GM18505 (cell line): Measurements from ENCODE around the gene WTAP.
"Not testable (repeated sequence)": the region's sequence is repeated elsewhere in the genome, so short reads cannot be mapped to it uniquely, and the experiment has no call there.

Experiments used
- ATAC-seq: cut with Tn5 transposase; IDR thresholded peaks from one replicate; pipeline ENCODE4 v1.9.1; 2021; ENCODE audit not compliant: unreplicated experiment
- POLR2A ChIP-seq: IDR thresholded peaks from 4 replicates; pipeline ENCODE4 v1.6.1; 2011; ENCODE audit warnings: borderline replicate concordance; ENCODE audit not compliant: insufficient read depth, insufficient read length; ENCODE audit errors: extremely low read depth

Gene WTAP

DNA sequence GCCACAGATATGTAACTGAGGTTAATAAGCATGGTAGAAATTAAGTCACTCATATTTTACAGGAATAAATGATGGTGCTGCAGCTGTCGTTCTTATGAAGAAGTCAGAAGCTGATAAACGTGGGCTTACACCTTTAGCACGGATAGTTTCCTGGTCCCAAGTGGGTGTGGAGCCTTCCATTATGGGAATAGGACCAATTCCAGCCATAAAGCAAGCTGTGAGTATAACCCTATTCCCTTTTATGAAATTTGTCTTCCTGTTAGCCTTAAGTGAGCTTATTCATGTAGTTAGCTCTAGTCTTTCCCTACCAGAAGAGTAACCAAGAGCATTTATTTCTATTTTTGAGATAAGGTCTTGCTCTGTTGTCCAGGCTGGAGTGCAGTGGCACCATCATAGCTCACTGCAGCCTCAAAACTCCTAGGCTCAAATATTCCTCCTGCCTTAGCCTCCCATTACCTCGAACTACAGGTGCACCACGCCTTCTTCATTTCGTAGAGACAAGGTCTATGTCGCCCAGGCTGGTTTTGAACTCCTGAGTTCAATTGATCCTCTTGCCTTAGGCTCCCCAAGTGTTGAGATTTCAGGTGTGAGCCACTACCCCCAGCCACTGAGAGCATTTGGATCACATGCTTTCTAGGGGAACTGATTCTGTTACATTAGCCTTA, 50.1 kb downstream of the WTAP start:
- TF ChIP-seq POLR2A, result no peak
- no peak for ATAC-seq

GRCh38 chr6:159778131-159778530, 50.8 kb downstream of the WTAP start:
- no peak for TF ChIP-seq POLR2A

DNA sequence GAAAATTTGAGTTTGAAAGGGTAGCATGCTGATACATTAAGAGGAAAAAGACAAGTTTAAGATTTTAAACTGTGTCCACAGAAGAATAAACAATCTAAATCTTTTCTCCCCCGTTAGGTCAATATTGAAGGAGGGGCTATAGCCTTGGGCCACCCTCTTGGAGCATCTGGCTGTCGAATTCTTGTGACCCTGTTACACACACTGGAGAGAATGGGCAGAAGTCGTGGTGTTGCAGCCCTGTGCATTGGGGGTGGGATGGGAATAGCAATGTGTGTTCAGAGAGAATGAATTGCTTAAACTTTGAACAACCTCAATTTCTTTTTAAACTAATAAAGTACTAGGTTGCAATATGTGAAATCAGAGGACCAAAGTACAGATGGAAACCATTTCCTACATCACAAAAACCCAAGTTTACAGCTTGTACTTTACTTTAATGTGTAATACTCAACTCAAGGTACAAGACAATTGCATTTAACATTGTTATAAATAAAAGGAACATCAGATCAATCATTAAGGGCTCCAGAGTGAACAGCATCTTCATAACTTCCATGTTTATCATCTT, 51.3 kb downstream of the WTAP start:
- ATAC-seq, result no peak

More at GRCh38 chr6:159778131-159778530, 50.8 kb downstream of the WTAP start:
- ATAC-seq, result no peak

DNA sequence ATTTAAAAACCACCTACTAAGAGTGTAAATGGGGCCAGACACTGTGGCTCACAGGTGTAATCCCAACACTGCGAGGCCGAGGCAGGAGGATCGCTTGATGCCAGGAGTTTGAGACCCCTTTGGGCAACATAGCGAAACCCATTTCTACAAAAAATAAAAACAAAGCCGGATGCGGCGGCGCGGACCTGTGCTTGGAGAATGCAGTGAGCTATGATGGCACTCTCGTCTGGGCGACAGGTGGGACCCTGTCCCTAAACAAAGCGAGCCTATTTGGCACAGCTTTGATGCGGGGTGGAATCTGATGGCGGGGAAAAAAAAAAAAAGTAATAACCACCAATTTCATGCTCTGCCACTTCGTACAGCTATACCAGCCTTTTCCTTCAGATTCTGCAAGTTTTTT, 61.0 kb downstream of the WTAP start:
- TF ChIP-seq POLR2A, result no peak
- ATAC-seq, result no peak

More for the DNA sequence above, 51.3 kb downstream of the WTAP start:
- TF ChIP-seq POLR2A, result no peak

GRCh38 chr6:159788753-159789376, 61.6 kb downstream of the WTAP start:
- ATAC-seq, result peak; percentile 4

DNA sequence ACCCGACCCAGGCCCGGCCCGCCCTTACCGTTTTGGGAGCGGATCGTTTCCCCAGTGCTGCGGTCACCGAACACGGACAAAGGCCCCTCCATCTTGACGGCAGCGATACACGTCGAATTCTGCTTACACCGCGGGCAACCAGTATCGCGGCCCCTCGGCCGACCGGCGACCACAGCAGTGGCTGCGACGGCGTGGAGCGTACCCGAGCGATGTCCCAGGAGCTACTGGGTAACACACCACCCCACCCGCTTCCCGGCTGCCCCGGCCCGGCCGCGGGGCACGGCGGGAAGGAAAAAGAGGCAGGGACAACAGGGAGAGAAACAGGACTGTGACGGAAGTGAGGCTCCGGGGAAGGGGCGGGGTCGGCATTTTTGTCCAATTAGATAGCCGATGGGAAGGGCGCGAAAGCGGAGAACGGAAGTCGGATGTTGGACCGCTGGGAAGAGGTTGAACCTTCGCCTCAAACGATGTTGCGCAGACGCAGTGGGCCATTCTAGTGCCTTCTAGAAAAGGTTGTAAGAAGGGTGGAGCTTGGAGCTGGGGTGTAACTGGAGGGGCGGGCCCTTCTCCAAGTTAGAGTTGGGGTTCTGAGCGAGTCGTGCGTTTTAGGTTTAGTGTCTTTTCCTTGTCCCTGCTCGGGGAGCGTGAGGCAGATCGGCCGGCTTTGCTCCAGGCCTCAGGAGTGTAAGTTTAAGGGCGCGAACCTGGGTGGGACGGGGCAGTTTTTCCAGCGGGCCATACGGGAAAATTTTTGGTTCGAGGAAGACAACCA, 62.3 kb downstream of the WTAP start, which contains the start of gene TCP1:
Gene TCP1 (minus strand): TSS at position 226 of the 772 bp plus-strand sequence. CDS start 134 bp downstream, at position 92.
- TF ChIP-seq POLR2A, result peak; percentile 96
- ATAC-seq, result peak; percentile 69

More at GRCh38 chr6:159788753-159789376, 61.6 kb downstream of the WTAP start:
- no peak for TF ChIP-seq POLR2A

GRCh38 chr6:159790149-159790955, 63.0 kb downstream of the WTAP start, which contains the start of gene MRPL18:
Gene MRPL18 (plus strand): TSS chr6:159790467. CDS start chr6:159790588, 121 bp downstream.
- peak; percentile 74 for TF ChIP-seq POLR2A
- ATAC-seq, result peak; percentile 79

GRCh38 chr6:159790956-159791598, 63.8 kb downstream of the WTAP start:
- TF ChIP-seq POLR2A, result no peak
- ATAC-seq, result no peak

DNA sequence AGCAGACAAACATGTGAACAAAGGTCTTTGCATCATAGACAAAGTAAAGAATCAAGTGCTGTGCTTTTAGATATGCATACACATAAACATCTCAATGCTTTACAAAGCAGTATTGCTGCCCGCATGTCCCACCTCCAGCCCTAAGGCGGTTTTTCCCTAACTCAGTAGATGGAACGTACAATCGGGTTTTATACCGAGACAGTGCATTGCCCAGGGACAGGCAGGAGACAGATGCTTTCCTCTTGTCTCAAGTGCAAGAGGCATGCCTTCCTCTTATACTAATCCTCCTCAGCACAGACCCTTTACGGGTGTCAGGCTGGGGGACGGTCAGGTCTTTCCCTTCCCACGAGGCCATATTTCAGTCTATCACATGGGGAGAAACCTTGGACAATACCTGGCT, 67.7 kb downstream of the WTAP start:
- not testable (repeated sequence) for ATAC-seq

- no peak for ATAC-seq
- TF ChIP-seq POLR2A, result no peak
Measured at GRCh38 chr6:159797554-159797953, 70.2 kb downstream of the WTAP start.

DNA sequence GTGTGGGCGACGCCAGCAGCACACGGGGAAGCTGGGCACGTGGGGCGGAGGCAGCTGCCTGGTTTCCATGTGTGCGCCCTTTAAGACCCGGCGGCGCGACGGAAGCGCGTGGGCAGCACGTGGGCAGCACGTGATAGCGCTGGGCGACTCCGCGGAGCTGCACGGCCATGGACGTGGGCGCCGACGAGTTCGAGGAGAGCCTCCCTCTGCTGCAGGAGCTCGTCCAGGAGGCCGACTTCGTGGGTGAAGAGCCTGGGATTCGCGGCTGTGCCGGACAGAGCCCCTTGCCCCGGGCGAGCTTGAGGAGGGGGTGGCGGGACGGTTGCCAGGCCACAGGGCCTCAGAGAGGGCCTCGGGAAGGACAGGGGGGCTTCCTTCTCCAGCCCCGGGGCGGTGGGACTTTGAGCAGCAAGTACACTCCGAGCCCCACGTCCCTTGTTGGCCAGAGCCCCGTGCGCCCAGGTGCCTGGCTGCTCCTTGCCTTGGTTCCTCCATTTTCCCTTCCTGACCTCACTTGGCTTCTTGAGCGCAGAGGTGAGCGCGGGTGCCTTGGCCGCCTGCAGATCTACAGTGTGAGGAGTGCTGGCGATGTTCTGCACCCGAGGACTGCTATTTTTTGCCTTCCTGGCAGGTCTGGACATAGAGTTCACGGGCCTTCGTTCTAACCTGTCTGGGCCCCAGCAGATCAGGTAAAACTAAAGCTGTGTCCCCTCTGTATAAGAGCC, 73.0 kb downstream of the WTAP start, which contains the start of gene PNLDC1:
Gene PNLDC1 (plus strand): TSS at position 136 of the 725 bp plus-strand sequence. CDS start 32 bp downstream, at position 168.
- TF ChIP-seq POLR2A, result no peak
- ATAC-seq, result no peak
